Esophagus mucosa (tissue), 1 donor: Measurements from ENCODE around the gene GALNT2. TPM values are rescaled to one million over a fixed set of nuclear protein-coding genes. Genes with fewer than 3 reads are reported as not detected.

Experiments
- ATAC-seq: fragments of 200-7000 bp; cut with Tn5 transposase; one replicate; pipeline ENCODE4 v1.9.1; 2020
- total RNA-seq: library from RNA; stranded (reverse); gene quantifications from one replicate; pipeline ENCODE4 v1.2.4, GENCODE V29; 2023
- donor health status: DM: yes; HTN: yes; CAD: no.

GALNT2 gene
- total RNA-seq, 1 donor from 2014 or later: 37.6 TPM

DNA sequence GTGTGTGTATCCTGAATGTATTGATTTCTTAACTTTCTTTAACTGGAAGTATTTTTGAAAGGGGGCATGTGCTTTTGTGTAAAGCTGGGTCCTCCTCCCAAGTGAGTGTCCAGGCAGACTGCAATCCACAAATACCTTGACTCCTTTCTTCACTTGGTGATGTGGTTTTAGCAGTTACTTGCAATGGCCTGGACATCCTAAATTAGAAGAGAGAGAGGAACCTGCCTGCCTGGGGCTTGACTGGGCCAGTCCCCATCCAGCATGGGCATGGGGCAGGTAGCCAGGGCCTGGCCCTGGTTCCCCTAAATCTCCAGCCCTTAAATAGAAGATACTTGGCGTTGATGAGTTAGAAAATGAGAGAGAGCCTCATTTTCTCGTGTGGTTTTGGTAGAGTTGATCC is 199.4 kb downstream of the GALNT2 start:
- ATAC-seq: no peak

DNA sequence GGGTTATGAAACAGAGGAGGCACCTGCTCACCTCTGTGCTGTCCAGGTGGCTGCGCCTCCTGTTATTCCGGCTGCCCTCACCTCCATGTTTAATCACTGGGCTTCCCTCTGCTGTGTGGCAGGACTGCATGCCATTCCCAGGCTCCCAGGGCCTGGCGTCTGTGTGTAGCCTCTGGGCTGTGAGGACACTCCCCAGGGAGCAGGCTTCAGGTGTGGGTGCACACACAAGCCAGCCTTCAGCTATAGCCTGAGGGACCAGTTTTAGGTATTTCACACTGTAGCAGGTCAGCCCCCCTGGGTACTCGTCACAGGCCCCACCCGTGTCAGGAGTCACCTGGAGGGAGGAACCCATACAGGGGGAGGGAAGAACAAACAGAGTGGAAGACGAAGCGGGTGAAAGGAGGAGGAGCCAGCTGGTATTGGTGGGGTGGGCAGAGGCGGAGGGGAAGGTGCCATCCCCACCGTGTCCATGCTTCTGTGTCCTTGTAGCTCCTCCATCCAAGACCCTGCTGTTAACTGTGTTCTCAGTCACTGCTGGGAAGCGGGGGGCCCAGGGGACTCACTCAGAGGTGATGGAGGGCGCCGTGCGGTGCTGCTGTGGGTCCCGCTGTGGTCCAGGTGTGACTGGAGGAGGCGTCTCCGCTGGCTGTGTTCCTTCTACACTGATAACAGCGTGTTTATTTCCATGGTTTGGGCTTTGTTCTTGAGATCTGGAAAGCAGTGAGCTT is 200.5 kb downstream of the GALNT2 start:
- no peak for ATAC-seq

DNA sequence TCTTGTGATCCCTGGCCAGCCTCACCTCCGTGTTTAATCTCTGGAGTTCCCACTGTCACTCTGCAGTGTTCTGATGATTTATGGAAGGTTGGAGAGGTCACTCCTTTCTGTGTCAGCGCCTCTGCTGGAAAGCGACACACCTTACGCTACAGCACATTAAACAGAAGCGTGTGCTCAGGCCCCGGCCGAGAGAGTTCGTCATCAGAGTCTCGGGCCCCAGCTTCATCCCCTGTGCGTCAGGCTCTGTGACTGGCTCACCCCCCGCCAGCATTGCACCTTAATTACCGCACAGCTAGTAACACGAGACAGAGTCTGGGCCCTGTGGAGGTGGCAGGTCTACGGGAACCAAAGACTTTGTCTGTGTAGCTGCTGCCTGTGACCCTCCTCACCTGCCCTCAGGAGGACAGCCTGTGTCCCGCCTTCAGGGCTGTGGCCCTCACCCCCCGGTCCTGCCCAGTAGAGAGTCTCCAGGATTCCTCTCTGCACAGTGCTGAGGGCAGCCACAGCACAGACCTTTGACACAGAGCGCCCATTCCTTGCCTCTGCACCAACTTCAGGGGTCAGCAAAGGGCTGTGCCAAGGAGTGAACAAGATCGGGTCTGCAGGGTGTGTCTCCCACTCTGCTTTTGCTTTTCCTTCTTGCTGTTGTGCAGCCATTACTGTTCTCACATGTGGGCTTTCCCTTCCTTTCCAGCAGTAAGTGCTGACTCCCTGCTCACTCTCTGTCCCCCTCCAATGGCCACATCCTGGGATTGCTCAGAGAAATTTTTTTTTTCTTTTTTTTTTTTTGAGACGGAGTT is 201.5 kb downstream of the GALNT2 start:
- ATAC-seq: peak; percentile 52

DNA sequence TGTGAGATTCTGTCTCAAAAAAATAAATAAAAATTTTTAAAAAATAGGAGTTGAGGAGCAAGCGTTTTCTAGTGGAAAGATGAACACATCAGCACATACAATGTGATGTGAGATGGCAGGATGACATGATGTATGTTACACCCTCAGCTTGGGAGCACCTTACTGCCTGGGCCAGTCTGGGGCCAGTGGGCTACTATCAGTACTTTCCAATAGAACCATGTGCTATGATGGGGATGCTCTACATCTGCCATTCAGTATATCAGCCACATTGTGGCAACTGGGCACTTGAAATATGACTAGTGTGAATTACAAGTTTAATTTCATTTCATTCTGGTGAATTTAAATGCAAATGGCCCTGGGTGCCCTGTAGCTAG is 203.1 kb downstream of the GALNT2 start:
- ATAC-seq: no peak

DNA sequence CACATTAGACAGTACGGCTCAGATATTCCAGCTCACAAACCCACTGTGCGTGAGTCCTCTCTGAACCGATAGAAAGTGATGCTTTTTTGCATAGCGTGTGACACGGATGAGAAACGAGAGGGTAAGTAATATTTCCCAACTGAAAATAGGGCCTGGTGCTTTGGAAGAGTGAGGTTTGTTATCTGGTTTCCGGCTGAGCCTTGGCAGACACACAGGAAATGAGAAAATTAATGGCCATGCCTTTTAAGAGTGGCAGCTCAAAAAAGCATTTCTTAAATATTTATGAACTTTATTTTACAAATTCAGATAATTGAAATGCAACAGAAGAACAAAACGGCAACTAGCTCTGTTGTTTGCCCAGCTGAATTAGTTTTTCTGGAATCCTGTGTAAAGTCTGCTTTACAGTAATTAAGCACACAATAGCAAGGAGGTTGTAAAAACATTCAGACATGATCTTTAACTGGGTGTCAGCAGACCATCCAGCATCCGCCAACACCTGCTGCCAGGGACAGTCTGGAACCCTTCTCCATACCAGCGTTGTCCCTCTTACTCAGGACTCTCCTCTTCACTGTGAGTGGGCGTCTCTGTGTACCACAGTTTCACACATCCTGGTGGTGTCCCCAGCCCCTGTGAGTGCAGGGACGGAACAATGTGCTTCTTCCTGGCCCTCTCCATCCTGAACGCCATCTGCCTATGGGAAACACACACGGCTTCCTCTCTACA is 203.7 kb downstream of the GALNT2 start:
- ATAC-seq: no peak

DNA sequence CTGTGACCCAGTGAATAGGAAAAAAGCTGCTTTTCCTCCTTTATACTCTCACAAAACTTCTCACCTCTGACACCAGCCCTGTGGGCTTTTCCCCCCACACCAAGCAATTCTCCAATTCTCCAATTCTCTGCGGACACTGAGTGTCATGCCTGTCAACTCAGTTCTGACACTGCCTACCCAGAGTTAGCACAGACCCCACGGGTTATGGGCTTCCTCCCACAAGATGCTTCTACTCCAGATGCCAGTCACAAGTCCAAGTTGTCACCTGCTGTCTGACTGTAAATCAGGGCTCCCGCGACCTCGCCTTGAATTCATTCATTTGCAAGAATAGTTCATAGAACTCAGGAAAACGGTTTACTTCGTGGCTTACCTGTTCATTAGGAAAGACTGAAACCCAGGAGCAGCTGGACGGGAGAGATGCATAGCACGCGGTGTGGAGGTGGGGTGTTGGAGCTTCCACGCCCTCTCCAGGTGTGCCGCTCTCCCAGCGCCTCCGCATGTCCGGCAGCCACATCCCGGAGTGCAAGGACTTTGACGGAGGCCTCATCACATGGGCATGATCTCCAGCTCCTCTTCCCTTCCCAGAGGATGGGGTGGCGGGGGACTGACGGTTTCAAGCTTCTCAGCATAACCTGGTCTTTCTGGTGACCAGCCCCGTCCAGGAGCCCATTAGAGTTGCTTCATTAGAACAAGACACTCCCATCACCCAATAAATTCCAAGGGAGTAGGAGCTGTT is 204.4 kb downstream of the GALNT2 start:
- no peak for ATAC-seq

DNA sequence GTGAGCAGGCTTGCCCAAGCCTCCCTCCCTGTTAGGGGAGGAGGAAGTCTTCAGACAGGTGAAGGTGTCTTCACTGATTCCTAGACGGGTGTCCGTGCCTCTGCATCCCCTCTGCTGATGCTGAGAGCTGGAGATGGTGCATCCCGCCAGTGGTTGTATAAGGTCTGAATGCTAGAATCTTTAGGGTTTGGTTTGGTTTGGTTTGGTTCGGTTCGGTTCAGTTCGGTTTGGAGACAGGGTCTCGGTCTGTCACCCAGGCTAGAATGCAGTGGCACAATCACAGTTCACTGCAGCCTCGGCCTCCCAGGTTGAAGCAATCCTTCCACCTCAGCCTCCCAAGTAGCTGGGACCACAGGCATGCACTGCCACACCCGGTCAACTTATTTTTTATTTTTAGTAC is 205.5 kb downstream of the GALNT2 start:
- ATAC-seq: no peak

DNA sequence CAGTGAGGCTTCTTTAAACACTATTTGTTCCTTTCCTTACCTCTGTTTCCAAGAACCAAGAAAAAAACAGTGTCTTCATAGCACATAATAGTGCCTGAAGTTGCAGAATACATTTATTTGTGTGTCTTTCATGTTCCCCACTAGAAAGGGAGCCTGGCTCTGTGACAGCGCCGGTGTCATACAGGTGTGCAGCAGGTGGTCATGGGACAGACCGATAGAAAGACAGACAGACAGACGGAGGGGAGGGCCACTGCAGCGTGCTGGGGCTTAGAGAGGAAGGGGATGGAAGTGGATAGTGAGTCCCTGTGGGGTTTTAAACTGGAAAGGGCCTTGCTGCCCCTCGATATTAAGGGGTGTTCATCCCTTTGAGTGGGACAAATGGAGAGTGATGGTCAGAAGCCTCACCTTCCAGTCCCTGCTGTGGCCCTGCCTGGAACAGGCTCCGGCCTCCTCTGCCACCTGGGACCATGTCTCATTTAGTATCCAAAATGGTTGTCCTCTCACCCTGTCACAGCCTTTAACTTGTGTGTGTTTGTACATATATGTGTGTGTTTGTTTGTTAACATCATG is 206.2 kb downstream of the GALNT2 start:
- no peak for ATAC-seq

DNA sequence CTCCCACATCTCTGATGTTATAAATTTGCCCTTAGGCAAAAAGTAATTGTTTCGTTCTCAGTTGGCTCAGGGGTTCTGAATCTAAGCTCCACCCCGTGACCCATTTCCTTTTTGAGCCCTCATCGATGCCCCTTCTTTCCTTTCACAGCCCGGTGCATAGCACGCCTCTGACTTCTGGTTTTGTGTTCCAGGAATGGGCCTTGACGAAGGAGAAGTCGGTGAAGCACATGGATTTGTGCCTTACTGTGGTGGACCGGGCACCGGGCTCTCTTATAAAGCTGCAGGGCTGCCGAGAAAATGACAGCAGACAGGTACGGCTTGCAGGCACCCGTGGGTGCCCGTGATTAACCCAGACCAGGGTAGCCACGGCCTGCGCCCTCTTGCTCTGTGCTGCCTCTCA is 207.2 kb downstream of the GALNT2 start:
- ATAC-seq: no peak

DNA sequence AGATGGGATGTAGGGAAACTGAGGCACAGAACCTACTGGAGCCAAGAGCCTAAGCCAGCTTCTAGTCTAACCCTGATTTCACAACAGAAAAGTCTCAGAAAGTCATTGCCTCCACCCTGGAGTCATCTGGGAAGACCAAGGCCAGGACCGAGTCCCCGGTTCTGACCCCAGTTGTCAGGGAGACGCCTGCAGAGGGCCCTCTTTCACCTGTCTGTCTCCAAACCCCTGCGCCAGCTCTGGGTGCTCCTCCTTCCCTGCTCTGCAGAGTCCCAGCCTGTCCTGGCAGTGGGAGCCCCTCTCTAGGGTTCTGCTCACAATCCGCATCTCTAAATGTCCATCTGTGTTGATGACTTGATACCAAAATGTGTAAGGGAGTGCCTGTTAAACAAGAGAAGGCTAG is 209.4 kb downstream of the GALNT2 start:
- no peak for ATAC-seq

DNA sequence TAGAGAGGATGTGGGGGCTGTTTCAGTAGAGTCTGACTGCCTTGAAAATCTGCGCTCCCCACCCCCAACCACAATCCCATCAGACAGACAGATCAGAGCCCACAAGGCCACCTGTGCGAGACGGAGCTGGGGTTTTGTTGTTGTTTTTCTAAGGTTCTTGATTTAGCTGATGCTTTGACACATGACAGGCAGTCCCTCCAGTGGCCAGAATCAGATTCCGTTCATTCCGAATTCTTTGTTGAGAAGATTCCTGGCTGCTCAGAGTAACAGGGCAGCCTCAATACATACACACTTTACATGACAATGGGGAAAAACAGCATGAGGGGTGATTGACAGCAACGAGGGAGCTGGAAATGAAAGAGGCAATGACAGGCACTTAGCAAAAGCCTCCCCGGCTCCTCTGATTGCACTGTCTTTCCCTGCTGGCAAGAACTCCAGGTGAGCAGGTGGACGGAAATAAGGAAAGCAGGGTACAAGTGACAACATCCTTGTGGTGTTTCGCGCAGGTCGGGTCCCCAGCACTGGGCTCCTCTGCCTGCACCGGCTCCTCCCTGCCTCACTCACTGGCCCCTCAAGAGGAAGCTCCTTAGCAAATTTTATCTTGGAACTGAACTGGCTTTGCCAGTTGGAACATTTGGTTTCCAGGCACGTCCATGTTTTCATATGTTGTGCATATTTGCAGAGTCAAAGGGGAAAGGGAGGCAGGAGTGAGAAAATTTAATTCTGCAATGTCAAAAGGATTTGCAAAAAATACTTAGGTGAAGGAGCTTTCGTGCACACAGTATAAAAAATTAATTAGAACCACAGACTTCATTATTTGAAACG is 210.4 kb downstream of the GALNT2 start:
- ATAC-seq: no peak

DNA sequence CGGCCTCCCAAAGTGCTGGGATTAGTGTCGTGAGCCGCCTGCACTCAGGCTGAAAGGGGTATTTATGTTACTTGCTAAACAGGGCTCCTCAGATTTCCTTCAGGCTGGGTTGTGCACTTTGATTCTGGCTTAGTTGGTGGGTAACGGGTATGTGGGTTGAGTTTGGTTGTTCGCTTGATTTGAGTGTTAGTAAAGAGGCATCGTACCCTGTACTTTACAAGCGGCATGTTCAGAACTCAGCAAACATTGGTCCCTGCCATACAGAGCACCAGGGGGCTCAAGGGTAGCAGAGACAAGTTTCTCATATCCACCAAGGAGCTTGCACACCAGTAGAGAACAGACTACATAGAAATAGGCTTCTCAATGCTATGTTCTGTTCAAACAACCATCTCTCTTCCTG is 211.3 kb downstream of the GALNT2 start:
- no peak for ATAC-seq

DNA sequence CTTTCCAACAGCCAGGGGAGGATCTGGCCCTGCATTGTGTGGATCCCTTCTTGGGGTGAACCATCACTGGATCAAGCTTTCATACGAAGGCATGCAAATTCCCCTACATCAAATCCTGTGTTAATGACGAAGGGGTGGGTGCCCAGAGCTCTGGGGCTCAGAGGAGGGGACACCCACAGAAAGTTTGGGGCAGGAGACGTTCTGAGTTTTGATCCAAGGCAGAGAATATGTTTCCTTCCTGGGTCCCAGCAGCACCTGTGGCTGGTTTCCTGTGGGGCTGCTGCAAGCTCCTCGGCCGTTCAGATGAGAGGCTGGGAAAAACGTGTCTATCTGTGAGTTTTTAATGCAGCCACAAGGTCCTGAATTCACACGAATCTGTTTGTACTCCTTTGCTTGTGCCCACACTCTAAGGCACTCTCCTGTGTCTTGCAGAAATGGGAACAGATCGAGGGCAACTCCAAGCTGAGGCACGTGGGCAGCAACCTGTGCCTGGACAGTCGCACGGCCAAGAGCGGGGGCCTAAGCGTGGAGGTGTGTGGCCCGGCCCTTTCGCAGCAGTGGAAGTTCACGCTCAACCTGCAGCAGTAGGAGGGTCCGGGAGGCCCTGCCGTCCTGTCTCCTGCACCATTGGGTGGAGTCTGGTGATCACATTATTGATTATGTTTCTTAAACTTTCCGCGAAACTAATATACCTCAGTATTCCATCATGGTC is 212.0 kb downstream of the GALNT2 start:
- ATAC-seq: no peak

DNA sequence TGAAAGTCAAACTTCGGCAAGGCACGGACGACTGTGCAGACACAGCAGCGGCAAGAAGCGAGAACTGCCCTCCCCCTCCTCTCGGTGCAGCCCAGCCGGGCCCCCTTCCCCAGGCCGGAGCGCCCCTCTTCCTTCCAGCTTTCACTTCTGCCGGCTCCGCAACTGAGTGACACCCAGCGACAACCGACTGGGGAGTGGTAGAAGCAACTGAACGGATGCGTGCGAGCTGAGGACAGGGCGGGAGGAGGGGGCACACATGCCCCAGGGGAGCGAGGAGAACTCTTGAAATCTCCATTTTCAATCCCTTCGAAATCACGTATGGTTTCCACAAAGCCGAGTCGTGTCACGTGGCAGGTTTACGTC is 212.5 kb downstream of the GALNT2 start:
- no peak for ATAC-seq

DNA sequence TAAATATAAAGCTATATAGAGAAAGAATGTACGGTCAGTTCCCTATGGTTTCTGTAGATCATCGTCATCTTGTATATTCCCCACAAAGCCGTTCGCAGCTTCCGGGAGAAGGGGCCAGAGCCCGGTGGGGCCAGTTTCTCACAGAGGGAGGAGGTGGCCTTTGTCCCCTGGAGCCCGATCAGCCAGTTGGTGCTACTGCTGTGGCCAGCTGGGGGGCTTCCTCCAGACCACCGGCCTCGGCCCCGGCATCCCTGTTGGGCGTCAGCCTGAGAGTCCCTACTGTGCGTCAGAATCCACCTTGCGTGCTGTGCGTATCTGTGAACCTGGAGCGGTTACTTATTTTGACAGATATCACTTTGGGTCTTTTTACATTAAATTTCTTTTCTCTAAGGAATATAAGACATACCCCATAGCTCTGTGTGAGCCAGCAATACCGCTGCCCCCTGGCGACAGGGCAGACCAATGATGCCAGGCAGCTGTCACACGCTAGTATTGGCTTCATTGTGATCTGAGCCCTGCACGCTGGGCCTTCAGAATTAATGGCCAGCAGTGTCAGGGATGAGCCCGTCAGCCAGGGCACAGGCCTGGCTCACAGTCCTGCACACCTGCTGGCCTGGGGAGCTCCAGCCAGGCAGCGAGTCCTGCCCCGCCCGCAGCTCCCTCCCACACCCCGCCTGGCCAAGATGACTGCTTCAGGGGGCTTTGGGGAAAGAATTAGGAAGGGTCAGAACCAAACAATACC is 213.2 kb downstream of the GALNT2 start:
- no peak for ATAC-seq

DNA sequence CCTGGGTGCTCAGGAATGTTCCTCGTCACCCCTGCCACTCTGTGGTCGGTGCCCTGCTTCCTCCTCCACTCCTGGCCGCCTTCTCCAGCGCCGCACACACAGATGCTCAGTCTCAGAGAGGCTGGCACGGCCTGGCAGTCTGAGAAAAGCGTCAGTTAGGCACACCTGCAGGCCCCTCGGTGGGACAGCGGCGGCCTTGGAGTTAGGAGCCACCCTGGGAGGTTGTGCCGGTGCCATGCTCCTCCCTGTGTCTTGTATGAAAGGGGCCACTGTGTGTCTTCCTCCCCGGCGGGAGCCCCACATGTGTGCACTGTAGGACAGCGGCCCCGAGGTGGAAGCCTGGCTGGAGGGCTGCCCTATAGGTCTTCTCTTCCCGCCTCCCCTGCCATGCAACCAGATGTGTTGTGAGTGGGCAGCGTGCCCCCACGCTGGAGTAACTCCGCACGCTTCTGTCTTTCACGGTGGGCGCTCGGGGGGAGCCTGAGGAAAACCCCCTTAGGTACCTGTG is 213.9 kb downstream of the GALNT2 start:
- ATAC-seq: no peak

DNA sequence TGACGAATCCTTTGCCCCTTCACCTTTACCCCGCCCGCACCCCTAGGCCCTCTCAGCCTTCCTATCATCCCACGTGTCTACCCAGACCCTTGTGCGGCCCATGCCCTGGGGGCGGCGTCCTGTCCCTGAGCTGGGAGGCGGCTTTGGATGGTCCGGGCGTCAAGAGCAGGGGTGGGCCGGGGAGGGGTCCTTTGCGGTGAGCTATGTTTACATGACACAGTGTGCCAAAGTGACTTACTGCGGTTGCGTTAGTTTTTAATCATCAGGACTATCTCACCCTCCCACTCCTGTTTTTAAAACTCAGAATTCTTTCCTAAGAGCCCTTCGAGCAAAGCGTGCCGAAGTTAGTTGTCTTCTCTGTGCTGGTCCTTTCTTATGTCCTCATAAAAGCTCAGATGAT is 214.5 kb downstream of the GALNT2 start:
- no peak for ATAC-seq

DNA sequence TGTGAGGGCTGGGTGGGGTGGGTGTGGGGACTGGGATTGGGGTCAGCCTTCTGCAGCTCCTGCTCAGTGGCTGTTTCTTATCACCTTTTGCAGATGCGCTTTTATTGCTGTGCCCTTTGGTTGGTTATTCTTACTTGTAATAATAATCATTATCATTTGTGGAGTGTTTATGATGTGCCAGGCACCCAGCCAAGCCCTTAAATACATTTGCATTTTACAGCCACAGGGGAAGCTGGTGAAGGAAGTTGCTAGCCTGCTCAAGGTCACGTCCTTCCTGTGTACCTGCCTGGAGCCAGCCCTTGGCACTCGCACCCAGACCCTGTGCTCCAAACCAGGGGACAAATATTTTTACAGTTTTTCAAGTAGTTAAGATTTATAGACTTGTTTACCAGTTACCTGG is 215.1 kb downstream of the GALNT2 start:
- no peak for ATAC-seq

DNA sequence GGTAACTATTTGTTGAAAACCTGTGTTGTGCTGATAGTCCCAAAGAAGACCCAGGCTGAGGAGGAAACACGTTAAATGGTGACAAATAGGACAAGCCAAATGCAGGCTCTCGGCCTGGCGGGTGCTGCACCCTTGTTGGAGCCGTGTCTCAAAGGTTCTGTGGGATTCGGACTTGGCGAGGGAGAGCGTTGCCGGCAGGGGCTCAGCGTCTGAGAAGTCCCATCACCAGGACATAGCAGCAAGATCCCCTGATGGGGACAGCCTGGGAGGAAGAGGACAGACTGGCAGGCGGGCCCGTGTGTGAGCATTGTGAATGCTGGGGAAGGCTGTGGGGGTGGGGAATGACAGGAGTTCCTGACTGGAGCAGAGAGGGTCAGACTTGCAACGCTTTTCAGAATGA is 216.6 kb downstream of the GALNT2 start:
- no peak for ATAC-seq

DNA sequence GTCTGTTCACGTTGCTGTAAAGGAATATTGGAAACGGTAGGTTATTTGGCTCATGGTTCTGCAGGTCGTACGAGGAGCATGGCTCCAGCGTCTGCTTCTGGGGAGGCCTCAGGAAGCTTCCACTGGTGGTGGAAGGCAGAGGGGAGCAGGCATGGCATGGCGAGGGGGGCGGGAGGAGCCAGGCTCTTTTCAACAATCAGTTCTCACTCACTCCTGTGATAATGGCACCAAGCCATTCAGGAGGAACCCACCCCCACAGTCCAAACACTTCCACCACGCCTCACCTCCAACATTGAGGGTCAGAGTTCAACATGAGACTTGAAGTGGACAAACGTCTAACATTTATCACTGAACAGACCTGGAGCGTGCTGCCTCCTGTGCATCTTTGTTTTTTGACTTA is 217.9 kb downstream of the GALNT2 start:
- ATAC-seq: no peak
